Common myeloid progenitor, CD34-positive (primary cell): ENCODE data around the gene CSNK1D.
A peak's percentile ranks its signal among the peaks of the same experiment; 100 is the strongest.

Experiments used
- CTCF ChIA-PET: fragments of 350-600 bp; sonication (Branson Sonifier 250); formaldehyde crosslinking; loops from one replicate; lab custom pipeline; 2021; ENCODE audit warnings: antibody characterized with exemption; lab: Charles Lee
- POLR2A ChIA-PET: fragments of 350-600 bp; sonication (Branson Sonifier 250); formaldehyde crosslinking; loops from one replicate; lab custom pipeline; 2021; ENCODE audit warnings: antibody characterized with exemption; lab: Charles Lee
- DNase-seq, 3 donors: peaks; one replicate each; pipeline versions ENCODE4 v3.0.0 to v3.0.0-alpha.2; 2013
- H3K27ac ChIP-seq, 2 experiments: 1 replicate in 1 of 2; 2 replicates in 1 of 2; pipeline ENCODE4 v1.7.0; 2013; ENCODE audit warnings: inconsistent platforms in 2 of 2, low read length in 2 of 2, mild to moderate bottlenecking in 2 of 2, low read depth in 1 of 2, moderate library complexity in 1 of 2; ENCODE audit not compliant: severe bottlenecking in 2 of 2, insufficient read depth in 1 of 2, poor library complexity in 1 of 2
- H3K27me3 ChIP-seq, 5 experiments: replicated peaks in 2 of 5; 1 replicate in 3 of 5; 2 replicates in 2 of 5; pipeline versions ENCODE4 v1.6.1 to v1.7.0; 2013; ENCODE audit warnings: low read length in 4 of 5, mild to moderate bottlenecking in 2 of 5, moderate library complexity in 2 of 5, inconsistent platforms in 1 of 5; ENCODE audit not compliant: insufficient read depth in 5 of 5, control insufficient read depth in 4 of 5
- H3K36me3 ChIP-seq, 4 experiments: 1 replicate in 2 of 4; 2 replicates in 2 of 4; pipeline versions ENCODE4 v1.6.1 to v1.7.0; 2013; ENCODE audit warnings: low read length in 3 of 4, control low read depth in 1 of 4, mild to moderate bottlenecking in 1 of 4; ENCODE audit not compliant: control insufficient read depth in 4 of 4, insufficient read depth in 4 of 4
- H3K4me1 ChIP-seq, 4 experiments: 1 replicate in 3 of 4; 2 replicates in 1 of 4; pipeline versions ENCODE4 v1.6.1 to v1.7.1; 2013; ENCODE audit warnings: low read length in 3 of 4, mild to moderate bottlenecking in 3 of 4, control low read depth in 1 of 4, inconsistent platforms in 1 of 4, moderate library complexity in 1 of 4; ENCODE audit not compliant: control insufficient read depth in 4 of 4, insufficient read depth in 4 of 4; ENCODE audit errors: control extremely low read depth in 1 of 4
- H3K4me3 ChIP-seq, 7 experiments: 1 replicate in 4 of 7; 2 replicates in 3 of 7; pipeline versions ENCODE4 v1.5.1 to v1.7.0; 2013; ENCODE audit warnings: mild to moderate bottlenecking in 7 of 7, low read length in 6 of 7, moderate library complexity in 6 of 7, inconsistent platforms in 2 of 7, low read depth in 2 of 7, control low read depth in 1 of 7; ENCODE audit not compliant: insufficient read depth in 4 of 7, control insufficient read depth in 1 of 7; ENCODE audit errors: extremely low read depth in 1 of 7
- H3K9me3 ChIP-seq, 5 experiments: 1 replicate in 4 of 5; 2 replicates in 1 of 5; pipeline versions ENCODE4 v1.6.1 to v1.7.1; 2013; ENCODE audit warnings: low read length in 4 of 5, mild to moderate bottlenecking in 2 of 5, inconsistent platforms in 1 of 5, low read depth in 1 of 5, moderate library complexity in 1 of 5; ENCODE audit not compliant: control insufficient read depth in 4 of 5, insufficient read depth in 2 of 5; ENCODE audit errors: control extremely low read depth in 1 of 5
- WGBS: methylation state at CpG from one replicate; pipeline ENCODE4 v1.1.5; 2013; ENCODE audit not compliant: insufficient coverage; 5-methylcytosine and 5-hydroxymethylcytosine counted together

Gene CSNK1D

GRCh38 chr17:82232876-82233785 is 40.4 kb downstream of the CSNK1D start:
- WGBS = 88% methylated on average over 13 of the region's 21 CpGs
- Histone ChIP-seq H3K27ac (no peak overlapping the region), H3K4me1 (peaks cover 0 to 87% (median 59%) of the 10 kb centered on the region in 4 experiments), H3K4me3 (no peak overlapping the region), H3K27me3 (no peaks in the 10 kb centered on the region), H3K9me3 (no peaks in the 10 kb centered on the region), H3K36me3 (peaks cover 4 to 20% (median 9%) of the 10 kb centered on the region in 4 experiments)
- ChIA-PET POLR2A (interaction anchor here (0.7 kb wide), 1 partner anchor 68 kb away, joined by 4 read pairs; no protein-coding TSS in a partner anchor), CTCF (no interaction called here)
- no peak for DNase-seq

GRCh38 chr17:82232322-82232820 is 41.1 kb downstream of the CSNK1D start:
- Histone ChIP-seq H3K4me1 (peaks cover 0 to 86% (median 60%) of the 10 kb centered on the region in 4 experiments), H3K27me3 (no peaks in the 10 kb centered on the region), H3K9me3 (no peaks in the 10 kb centered on the region), H3K36me3 (peaks cover 1 to 14% (median 5%) of the 10 kb centered on the region in 4 experiments), H3K4me3 (peak overlapping the region in 5 of 7 experiments; percentile 37 to 81 (median 65)), H3K27ac (peak overlapping the region in 1 of 2 experiments; percentile 34)
- ChIA-PET POLR2A (interaction anchor here (0.6 kb wide), 1 partner anchor 26 kb away, joined by 3 read pairs; no protein-coding TSS in a partner anchor), CTCF (interaction anchor here (1.3 to 1.4 kb wide), 2 partner anchors 8 to 67 kb away, joined by 3 to 11 read pairs; no protein-coding TSS in a partner anchor)
- DNase-seq = no peak
- 82% methylated on average over 18 of the region's 21 CpGs for WGBS

- H3K27ac ChIP-seq = peak overlapping the region in 1 of 2 experiments; percentile 61
- DNase-seq = peak in 2 of 3 donors; percentile 54 to 63
- no peaks in the 10 kb centered on the region for H3K27me3 ChIP-seq
- peaks cover 0 to 8% (median 0%) of the 10 kb centered on the region in 4 experiments for H3K36me3 ChIP-seq
- no peaks in the 10 kb centered on the region for H3K9me3 ChIP-seq
- CTCF ChIA-PET = interaction anchor here (1.3 to 1.4 kb wide), 2 partner anchors 9 to 67 kb away, joined by 3 to 11 read pairs; no protein-coding TSS in a partner anchor
- 6% methylated on average over 24 of the region's 42 CpGs for WGBS
- peak overlapping the region; percentile 43 to 81 (median 65) for H3K4me3 ChIP-seq
- POLR2A ChIA-PET = interaction anchor here (0.6 to 1.2 kb wide), 3 partner anchors 15 to 31 kb away, joined by 3 to 5 read pairs (median 3); no protein-coding TSS in a partner anchor
- H3K4me1 ChIP-seq = peaks cover 0 to 86% (median 56%) of the 10 kb centered on the region in 4 experiments
Observed at GRCh38 chr17:82231562-82232321, 41.8 kb downstream of the CSNK1D start.

- WGBS = 0% methylated on average over 18 of the region's 18 CpGs
- H3K27ac ChIP-seq = peak overlapping the region in 1 of 2 experiments; percentile 61
- peaks cover 0 to 5% (median 0%) of the 10 kb centered on the region in 4 experiments for H3K36me3 ChIP-seq
- ChIA-PET CTCF (interaction anchor here (1.3 to 1.4 kb wide), 2 partner anchors 9 to 68 kb away, joined by 3 to 11 read pairs; no protein-coding TSS in a partner anchor), POLR2A (interaction anchor here (1.2 kb wide), 2 partner anchors 14 to 30 kb away, joined by 3 to 5 read pairs; no protein-coding TSS in a partner anchor)
- peak overlapping the region; percentile 43 to 81 (median 65) for H3K4me3 ChIP-seq
- no peaks in the 10 kb centered on the region for H3K27me3 ChIP-seq
- no peak for DNase-seq
- H3K9me3 ChIP-seq = no peaks in the 10 kb centered on the region
- peaks cover 0 to 84% (median 51%) of the 10 kb centered on the region in 4 experiments for H3K4me1 ChIP-seq
Observed at GRCh38 chr17:82231312-82231561, 42.3 kb downstream of the CSNK1D start.

- peaks cover 0 to 2% (median 0%) of the 10 kb centered on the region in 4 experiments for H3K36me3 ChIP-seq
- POLR2A ChIA-PET = interaction anchor here (0.7 to 1.8 kb wide), 7 partner anchors 9 to 122 kb away, joined by 3 to 6 read pairs (median 4); partner anchors contain the start of gene CCDC57
- CTCF ChIA-PET = interaction anchor here (1.2 to 2.4 kb wide), 5 partner anchors 9 to 68 kb away, joined by 3 to 11 read pairs (median 3); no protein-coding TSS in a partner anchor
- peak; percentile 63 to 82 (median 74) for DNase-seq
- H3K4me3 ChIP-seq = peak overlapping the region; percentile 43 to 81 (median 65)
- H3K27me3 ChIP-seq = no peaks in the 10 kb centered on the region
- peak overlapping the region in 1 of 2 experiments; percentile 61 for H3K27ac ChIP-seq
- WGBS = 3% methylated on average over 54 of the region's 76 CpGs
- no peaks in the 10 kb centered on the region for H3K9me3 ChIP-seq
- H3K4me1 ChIP-seq = peaks cover 0 to 80% (median 46%) of the 10 kb centered on the region in 4 experiments
Observed at GRCh38 chr17:82230609-82231311, 42.7 kb downstream of the CSNK1D start.
